Hematopoietic multipotent progenitor cell treated with erythropoietin and hydrocortisone succinate and interleukin-3 and kit ligand, for 6 days (in vitro differentiated cells): ENCODE data around the gene KLHL11.
"Not testable (repeated sequence)": the region's sequence is repeated elsewhere in the genome, so short reads cannot be mapped to it uniquely, and the experiment has no call there.

ENCODE experiments used
- DNase-seq: peaks from one replicate; pipeline ENCODE4 v3.0.0-alpha.2; 2015

Gene KLHL11

GRCh38 chr17:41836550-41837196, 28.6 kb downstream of the KLHL11 start:
- no peak for DNase-seq

DNA sequence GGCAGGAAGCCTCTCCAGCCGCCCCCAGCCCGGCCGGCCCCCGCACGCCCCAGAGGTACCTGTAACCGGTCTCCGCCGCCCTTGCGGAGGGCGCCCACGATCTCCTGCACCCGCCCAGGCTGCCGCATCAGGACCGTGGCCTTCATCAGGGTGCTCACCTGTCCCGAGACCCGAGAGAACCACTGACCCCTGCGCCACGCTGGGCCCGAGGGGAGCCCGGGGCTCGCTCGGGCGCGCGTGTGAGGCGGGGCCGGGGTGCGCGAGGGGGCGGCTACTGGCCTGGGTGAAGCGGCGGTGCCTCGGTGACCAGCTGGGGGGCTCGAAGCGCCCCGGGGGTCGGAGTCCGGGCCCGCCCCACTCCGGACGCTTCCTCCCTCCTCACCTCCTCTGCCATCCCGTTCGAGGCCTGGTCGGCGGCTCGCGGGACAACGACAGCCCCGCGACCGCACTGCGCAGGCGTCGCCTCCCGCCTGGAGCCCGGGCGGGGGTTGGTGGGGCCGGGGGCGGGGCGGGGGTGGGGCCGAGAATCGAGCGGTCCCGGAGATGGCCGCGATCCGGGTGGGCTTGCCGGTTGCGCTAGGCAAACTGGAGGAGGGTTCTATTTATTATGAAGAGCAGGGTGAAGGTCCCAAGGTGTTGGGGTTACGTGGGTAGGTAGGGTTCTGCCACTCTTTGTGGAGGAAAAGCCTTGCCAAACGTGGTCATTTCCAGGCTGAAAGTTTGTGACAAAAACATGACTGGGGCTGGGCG, 29.2 kb downstream of the KLHL11 start, which contains the start of gene NT5C3B:
TSS of gene NT5C3B (minus strand) at position 433 of the 750 bp plus-strand sequence. CDS start at position 394, 39 bp downstream.
- peak; percentile 49 for DNase-seq

DNA sequence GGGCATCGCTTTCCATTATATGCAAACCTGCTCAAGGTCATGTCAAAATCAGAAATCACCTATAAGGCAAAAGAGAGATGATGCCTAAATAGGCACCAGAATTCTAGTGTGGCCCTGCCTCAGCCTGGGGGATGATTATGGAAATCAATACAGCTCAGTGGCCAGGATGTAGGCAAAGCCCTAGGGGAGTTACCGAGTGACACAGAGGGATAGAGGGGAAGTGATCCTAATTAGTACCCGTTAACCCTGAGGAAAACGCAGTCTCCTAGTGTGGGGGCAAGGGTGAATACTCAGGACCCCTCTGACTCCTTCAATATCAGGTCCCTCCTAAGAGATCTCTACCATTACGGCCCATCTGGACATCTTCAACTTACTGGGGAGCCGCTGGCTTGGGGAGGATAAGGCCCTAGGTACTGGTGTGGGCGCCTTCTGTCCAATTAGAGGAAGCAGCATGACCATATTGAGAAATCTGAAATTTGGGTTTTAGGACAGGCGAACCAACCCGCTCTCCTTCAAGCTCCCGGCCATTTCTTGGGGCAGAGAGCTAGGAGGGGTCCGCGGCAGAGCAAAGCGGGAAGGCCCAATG, 29.9 kb downstream of the KLHL11 start:
- DNase-seq: peak; percentile 19

DNA sequence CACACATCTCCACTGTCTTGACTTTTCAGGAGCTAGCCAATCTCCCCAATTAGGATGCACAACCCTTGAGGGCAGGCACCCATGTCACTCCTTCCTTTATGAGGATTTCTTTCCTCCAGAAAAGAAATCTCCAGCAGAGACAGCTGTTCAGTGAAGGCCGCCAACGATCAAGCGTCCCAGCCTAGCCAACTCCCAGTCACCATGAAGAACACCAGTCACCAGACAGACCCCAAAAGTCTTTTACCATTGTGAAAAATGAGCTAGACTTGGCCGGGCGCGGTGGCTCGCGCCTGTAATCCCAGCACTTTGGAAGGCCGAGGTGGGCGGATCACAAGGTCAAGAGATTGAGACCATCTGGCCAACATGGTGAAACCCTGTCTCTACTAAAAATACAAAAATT, 35.3 kb downstream of the KLHL11 start:
- DNase-seq: not testable (repeated sequence)

DNA sequence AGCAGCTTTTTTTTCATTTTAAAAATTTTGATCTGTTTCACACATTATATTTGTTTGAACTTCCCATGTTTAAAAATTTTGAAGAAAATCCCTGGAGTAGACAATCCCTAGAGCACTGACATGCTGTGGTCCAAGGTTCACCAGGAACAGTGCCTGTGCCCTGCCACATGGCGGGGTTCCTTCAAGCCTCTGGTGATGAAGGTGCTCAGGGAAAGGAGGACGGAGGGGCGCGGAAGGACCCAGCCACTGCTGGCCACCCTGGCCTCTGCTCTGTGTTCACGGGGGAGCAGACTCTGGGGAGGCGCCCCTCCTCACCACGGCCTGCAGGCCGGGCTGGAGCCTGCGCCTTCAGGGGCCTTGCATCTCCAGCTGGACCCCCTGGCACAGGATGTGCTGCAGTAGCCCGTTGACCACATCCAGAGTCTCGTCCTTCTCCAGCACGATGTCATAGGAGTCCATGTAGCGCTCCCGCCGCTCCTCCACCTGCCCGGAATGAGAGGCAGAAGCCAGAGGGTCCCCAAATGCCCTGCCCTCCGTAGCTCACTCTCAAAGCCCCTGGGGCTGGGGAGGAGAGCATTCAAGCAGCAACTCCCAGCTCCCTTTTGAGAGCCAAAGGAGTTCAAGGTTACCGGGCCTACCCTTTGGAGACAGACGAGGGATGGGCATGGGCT, 39.9 kb downstream of the KLHL11 start:
- no peak for DNase-seq

DNA sequence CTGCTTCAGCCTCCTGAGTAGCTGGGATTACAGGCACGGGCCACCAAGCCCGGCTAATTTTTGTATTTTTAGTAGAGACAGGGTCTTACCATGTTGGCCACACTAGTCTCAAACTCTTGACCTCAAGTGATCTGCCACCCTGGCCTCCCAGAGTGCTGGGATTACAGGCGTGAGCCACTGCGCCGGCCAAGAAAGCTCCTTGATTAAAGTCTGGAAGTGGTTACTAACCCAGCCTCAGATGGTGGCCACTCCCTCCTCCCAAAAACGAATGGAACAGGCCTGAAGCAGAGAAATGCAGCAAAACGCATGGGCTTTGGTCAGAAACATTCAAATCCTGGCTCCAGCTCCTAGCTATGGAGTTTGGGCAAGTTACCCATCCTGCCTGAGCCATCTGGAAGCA, 41.1 kb downstream of the KLHL11 start:
- no peak for DNase-seq

GRCh38 chr17:41823580-41823979, 41.6 kb downstream of the KLHL11 start:
- DNase-seq: no peak

- DNase-seq: no peak
These were observed 42.1 kb downstream of the KLHL11 start for GRCh38 chr17:41823141-41823524.

- no peak for DNase-seq
These were observed 42.7 kb downstream of the KLHL11 start for GRCh38 chr17:41822216-41823140.

DNA sequence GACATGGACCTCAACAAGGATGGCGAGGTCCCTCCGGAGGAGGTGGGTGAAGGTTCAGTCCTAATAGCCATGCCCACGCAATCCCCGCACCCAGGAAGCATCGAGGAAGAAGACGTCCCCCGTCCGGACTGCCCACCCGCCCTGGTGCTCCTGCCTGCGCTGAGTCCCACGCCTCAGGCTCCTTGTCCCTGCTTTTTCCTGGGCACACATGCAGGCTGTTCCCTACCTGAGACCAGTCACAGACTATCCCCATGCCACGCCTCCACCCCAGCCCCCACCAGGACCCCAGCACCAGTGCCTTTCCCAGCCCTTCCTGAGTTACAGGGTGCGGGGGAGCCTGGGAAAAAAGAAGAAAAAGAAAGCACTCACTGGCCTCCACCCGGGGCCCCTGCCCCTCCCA, 43.4 kb downstream of the KLHL11 start:
- no peak for DNase-seq

DNA sequence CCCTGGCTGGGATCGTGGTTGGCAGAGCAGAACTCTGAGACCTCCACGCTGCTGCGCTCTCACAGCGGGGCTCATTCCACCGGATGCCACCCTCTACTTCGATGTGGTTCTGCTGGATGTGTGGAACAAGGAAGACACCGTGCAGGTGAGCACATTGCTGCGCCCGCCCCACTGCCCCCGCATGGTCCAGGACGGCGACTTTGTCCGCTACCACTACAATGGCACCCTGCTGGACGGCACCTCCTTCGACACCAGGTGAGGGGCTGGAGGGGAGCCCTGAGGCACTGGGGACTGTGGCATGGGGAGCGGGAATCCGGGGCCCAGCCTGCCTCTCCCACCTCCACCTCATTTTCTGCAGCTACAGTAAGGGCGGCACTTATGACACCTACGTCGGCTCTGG, 47.2 kb downstream of the KLHL11 start:
- DNase-seq: no peak

- no peak for DNase-seq
These were observed 48.4 kb downstream of the KLHL11 start for GRCh38 chr17:41816637-41817320.

GRCh38 chr17:41814195-41814594, 51.0 kb downstream of the KLHL11 start:
- no peak for DNase-seq

- DNase-seq: no peak
These were observed 51.5 kb downstream of the KLHL11 start for GRCh38 chr17:41813699-41814124.

DNA sequence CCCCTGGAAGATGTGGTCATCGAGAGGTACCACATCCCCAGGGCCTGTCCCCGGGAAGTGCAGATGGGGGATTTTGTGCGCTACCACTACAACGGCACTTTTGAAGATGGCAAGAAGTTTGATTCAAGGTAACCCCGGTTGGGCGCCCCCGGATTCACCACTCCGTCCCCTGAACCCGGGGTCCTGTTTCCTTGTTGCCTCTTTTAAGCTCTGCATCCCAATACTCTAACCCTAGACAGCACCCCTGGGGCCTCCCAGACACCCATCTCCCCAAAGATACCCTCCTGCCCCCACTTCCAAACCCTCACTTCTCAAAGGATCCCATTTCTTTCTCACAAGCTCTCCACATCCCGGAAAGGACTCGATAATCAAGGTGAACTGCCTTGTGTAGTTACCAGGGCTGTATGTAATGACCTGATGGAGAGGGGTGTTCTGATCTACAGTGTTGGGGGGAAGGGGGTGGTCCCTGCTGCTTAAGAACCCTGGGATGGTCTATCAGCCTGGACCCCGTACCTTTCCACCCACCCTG, 52.0 kb downstream of the KLHL11 start:
- DNase-seq: no peak

GRCh38 chr17:41812381-41813151, 52.7 kb downstream of the KLHL11 start, which contains the start of gene FKBP10:
FKBP10 (plus strand) TSS chr17:41813004; CDS start chr17:41813035, 31 bp downstream.
- peak; percentile 43 for DNase-seq

GRCh38 chr17:41811549-41812380, 53.5 kb downstream of the KLHL11 start, which contains the start of gene P3H4:
P3H4 (minus strand) TSS chr17:41811949; CDS start chr17:41811915, 34 bp downstream.
- peak; percentile 74 for DNase-seq

DNA sequence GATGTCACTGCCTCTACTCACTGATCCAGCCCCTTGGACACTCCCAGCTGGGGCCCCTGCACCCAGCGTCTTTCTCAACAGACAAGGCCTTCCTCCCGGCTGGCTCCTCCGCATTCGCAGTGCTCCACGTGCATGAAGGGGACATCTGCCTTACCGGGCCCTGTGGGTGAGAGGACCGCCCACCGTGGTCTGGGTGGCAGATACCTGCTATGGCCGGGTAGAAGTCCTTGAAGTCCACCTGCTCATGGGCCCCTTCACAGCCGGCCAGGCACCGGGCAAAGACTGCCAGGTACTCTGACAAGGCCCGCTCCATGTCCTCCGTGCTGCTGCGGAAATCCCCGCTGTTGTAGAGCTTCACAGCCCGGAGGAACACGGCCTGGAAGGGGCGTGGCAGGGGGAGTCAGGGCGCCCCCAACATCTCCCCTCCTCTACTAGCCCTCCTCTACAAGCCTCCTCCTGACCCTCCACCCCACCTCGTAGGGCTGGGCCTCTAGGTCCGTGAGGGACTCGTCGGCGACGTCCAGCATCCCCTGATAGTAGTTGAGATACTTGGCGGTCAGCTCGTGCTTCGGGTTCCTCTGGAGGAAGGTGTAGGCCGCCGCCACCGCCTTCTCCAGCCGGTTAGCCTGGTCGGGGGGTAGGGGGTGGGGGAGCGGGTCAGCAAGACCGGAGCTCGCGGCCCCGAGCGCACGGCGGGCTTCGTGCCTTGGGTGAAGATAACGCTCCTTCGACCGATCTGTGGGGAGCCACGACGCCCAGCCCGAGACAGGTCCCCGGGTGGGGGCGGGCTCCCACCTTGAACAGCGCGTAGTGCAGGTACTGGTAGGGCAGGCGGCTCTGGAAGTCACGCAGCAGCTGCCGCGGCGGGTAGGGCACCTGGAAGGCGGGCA, 54.3 kb downstream of the KLHL11 start:
- DNase-seq: no peak
